GM10266 (cell line): Measurements from ENCODE around the gene DNAH1.

Experiments
- DNase-seq: peaks from one replicate; pipeline ENCODE4 v3.0.0; 2012; ENCODE audit errors: extremely low spot score
- CTCF ChIP-seq: IDR thresholded peaks from 2 replicates; pipeline ENCODE4 v1.5.1; 2012; ENCODE audit warnings: mild to moderate bottlenecking, low read depth; ENCODE audit not compliant: control insufficient read depth, insufficient read depth; ENCODE audit errors: missing control alignments

Gene DNAH1

GRCh38 chr3:52403955-52404354 is 87.8 kb downstream of the DNAH1 start:
- no peak for TF ChIP-seq CTCF
- no peak for DNase-seq

- no peak for DNase-seq
- no peak for TF ChIP-seq CTCF
Measured at GRCh38 chr3:52404391-52404790, 88.3 kb downstream of the DNAH1 start.

- TF ChIP-seq CTCF, result no peak
- DNase-seq, result no peak
Measured at GRCh38 chr3:52405066-52405465, 88.9 kb downstream of the DNAH1 start.

- no peak for DNase-seq
- TF ChIP-seq CTCF, result no peak
Measured at GRCh38 chr3:52405601-52406110, 89.5 kb downstream of the DNAH1 start.

GRCh38 chr3:52406231-52406661 is 90.1 kb downstream of the DNAH1 start:
- DNase-seq, result no peak
- TF ChIP-seq CTCF, result no peak

GRCh38 chr3:52406791-52407510 is 90.8 kb downstream of the DNAH1 start:
- no peak for DNase-seq
- no peak for TF ChIP-seq CTCF

- no peak for TF ChIP-seq CTCF
- no peak for DNase-seq
Measured at GRCh38 chr3:52407779-52408178, 91.7 kb downstream of the DNAH1 start.
